ENCODE results near the gene CCDC88C.

Gene CCDC88C

DNA sequence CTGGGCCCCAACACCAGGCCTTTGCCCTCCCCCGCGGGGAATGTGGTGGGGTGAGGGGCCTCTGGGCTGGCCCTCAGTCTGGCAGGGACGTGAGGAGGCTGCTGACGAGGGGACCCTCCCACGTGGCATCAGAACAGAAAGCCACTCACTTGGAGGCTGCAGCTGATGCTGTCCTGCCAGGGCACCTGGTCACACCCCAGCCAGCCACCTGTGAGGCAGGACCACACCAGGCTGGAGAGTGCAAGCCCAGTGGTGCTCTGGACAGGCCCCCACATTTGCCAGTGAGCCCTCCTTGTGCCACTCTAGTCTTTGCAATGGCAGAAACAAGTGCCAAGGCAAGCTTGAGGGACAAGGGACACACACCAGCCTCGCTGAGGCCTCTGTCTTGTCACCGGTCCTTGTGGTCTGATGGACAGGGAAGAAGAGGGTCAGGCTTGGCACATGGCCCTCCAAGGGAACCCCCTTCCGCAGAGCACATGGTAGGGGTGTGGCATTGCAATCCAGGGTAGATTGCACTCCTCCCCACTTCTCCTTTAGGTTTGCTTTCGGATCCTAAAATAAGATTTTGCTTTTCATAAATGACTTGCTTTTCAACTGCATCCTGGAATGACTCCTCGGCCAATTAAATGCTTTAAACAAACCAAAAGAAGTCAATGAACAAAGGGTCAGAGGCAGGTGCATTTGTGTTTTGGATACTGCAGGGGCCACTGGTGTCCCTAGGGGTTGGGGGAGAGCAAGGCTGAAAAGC, 53.7 kb downstream of the CCDC88C start:
- no peak for DNase-seq

DNA sequence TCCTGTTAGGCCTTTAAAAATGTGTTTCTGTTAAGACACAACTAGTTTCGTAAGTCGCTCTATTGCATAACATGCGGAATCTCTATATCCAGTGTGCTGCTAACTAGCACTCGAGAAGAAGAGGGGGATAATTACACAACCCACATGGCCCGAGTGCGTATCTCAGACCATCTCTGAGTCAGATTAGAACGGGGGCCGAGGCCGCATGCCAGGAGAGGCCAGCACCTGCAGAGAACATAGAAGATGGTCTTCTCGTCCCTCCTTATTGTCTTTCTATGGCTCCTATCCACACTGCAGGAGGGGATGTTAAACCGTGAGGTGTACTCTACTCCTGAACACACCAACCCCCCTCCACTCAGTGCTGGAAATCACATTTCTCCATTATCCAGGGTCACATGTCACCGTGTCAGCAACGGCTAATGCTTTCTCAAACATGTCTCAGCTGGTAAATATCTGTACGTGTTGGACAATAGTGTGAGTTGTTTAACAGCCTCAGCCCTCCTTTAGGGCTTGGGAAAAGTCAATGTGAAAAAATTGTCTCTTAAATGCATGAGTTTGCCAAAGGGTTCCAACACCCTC, 56.3 kb downstream of the CCDC88C start:
- no peak for DNase-seq

DNA sequence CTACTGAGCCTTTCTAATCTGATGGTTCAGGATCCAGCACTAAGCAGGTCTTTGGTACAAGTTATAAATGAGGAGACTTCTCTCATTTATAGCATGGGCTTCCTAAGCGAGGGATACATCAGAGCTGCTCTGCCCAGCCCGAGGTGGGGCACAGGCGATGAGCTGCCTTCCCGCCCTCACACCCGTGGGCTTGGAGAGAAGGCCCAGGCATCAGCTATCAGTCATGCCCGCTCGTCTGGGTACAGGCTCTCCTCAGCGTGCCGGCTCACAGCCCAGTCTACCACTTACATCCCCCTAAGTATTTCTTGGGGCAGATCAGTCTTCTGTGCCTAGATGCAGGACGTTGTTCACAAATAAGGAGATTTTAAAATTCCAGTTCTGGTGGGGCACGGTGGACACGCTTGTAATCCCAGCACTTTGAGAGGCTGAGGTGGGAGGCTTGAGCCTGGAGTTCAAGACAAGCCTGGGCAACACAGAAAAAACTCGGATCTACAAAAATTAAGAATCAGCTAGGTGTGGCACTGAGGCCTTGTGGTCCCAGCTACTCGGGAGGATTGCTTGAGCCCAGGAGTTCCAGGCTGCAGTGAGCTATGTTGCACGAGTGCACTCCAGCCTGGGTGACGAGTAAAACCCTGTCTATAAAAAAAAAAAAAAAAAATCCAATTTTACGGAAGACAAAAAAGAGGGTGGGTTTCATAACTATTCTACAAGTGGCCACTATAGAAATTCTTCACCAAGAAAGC, 57.0 kb downstream of the CCDC88C start:
- DNase-seq = no peak

DNA sequence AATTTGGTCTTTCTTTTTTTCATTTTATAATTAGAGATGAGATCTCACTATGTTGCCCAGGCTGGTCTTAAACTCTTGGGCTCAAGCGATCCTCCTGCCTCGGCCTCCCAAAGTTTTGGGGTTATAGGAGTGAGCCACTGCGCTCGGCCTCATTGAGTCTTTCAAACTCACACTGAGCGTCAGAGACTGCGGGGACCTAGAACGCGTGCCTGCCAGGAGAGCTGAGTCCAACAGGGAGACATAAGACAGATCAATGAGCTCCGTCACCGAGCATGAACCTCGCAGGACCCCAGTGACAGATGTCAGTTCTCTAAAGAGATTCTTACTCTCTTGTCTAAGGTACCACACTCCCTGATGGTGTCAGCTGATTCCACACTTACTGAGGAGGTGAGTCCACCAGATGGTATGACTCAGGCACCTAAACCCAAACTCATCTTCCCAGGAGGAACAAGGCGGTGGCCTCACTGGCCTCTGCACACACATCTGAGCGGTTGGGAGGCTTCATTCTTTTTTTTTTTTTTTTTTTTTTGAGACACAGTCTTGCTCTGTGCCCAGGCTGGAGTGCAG, 58.9 kb downstream of the CCDC88C start:
- no peak for DNase-seq

DNA sequence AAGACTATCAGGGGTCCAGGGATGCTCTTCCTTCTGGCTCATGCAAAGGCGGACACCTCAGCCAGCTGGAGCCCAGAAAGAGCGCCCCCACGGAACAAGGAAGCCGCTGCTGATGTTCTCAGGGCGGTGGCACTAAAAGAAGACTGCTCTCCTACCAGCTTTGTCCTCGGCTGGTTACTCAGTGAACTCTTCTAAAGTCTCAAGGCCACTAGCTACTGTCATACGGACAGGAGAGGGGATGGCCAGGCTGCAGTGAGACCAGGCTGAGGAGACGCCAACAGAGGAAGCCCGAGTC, 59.6 kb downstream of the CCDC88C start:
- no peak for DNase-seq

DNA sequence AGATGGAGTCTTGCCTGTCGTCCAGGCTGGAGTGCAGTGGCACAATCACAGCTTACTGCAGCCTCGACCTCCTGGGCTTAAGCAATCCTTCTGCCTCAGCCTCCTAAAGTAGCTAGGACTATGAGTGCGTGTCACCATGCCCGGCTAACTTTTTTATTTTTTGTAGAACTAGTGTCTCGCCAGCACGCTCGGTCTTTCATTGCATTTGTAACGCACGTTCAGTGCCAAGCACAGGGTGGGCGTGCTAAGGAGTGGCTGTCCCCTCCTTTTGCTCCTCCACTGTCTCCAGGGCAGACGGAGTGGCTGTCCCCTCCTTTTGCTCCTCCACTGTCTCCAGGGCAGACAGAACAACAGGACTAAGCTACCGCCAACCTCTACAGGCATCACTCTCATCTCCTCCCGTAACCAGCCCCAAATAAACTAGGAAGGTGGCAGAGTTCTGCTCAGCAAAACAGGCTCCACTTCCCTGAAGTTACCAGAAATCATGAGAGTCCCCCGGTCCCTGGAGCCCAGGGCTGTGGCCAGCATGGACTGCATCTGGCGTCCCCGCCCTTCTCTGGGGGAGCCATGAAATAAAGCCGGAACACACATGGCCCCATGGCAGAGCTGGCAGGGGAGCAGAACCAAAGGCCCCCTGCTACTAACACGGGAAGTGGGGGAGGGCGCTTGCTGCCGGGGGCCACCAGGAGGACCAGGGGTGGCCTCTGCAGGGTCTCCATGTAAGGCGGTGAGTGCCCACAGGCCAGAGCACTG, 60.2 kb downstream of the CCDC88C start:
- DNase-seq = no peak

DNA sequence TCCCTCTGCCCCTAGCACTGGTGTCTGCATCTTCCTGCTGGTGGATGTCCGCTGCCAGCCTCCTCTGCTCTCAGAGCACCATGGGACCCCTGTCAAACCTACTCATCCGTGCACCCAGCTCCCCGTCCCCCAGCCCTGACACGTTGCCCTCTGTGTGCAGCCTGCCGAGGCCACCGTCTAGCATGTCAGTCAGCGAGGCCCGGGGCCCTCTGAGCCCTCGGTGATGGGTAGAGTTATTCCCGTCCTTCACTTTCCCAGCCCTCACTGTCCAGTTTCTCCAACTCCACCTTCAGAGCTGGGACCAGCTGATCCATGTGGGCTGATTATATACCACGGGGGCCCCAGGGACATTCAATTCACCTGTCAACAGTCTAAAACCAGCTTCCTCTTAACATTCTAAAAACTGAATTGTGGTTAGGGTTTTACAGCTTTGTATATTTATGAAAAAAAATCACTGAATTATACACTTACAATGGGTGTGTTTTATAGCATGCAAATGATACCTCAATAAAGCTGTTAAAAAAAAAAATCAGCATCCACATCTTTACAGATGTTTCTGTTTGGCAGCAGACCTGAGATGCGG, 61.3 kb downstream of the CCDC88C start:
- no peak for DNase-seq

DNA sequence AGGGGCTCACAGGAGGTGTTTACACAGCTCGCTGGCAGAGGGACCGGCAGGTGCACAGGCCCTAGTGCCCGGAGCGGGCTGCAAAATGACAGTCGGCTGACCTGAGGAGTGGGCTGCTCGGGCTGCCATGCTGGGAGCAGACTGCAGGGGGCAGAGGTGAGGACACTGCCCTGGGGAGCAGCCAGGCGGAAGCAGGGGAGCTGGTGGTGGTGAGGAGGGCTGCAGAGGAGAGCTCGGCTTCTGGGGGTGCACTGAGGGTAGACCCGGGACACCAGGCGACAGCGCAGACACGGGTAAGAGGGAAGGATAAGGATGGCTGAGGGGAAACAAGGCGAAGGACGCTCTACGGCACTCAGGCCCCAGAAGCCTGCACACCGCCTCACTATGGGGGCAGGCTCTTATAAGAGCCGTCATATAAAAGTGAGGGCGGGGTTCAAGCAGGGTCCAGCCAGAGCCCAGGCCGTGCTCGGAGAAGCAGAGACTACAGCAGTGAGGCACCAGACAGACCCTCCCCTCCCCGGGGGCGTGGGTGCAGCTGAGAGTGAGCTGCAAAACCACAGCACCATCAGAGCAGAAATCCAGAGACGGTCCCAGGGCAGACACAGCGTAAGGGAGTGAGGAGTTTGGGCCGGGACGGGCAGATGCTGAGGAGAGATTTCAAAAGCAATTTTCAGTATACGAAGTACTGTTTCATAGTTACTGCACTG, 62.5 kb downstream of the CCDC88C start:
- DNase-seq = no peak

DNA sequence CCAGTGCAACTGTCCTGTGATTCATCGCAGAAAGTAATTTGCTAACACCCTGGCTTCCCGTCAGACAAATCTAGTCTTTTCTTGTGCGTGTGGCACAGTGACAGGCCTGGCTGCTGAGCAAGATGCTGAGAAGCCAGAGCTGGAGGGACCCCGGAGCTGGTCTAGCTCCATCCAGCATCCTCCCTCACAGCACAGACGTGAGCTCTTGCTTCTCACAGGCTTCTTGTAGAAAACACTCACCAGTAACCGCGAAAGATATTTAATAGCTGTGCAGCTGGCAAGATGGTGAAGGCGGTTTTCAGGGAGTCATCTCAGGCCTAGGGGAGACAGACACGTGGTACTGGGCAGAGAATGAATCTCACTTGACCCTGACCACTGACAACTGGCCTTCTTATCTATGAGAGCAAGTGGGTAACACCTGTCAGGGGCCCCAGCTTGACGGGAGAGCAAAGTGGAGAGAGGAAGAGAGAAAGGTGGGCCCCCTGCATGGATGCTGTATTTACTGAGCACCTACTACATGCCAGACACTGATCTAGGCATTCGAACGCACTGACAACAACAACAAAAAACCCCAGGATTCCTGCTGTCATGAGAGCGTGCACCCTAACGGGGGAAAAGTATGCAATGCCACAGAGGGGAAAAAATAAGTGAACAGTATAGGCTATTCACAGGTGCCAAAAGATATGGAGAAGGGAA, 63.3 kb downstream of the CCDC88C start:
- peak; percentile 85 for DNase-seq

DNA sequence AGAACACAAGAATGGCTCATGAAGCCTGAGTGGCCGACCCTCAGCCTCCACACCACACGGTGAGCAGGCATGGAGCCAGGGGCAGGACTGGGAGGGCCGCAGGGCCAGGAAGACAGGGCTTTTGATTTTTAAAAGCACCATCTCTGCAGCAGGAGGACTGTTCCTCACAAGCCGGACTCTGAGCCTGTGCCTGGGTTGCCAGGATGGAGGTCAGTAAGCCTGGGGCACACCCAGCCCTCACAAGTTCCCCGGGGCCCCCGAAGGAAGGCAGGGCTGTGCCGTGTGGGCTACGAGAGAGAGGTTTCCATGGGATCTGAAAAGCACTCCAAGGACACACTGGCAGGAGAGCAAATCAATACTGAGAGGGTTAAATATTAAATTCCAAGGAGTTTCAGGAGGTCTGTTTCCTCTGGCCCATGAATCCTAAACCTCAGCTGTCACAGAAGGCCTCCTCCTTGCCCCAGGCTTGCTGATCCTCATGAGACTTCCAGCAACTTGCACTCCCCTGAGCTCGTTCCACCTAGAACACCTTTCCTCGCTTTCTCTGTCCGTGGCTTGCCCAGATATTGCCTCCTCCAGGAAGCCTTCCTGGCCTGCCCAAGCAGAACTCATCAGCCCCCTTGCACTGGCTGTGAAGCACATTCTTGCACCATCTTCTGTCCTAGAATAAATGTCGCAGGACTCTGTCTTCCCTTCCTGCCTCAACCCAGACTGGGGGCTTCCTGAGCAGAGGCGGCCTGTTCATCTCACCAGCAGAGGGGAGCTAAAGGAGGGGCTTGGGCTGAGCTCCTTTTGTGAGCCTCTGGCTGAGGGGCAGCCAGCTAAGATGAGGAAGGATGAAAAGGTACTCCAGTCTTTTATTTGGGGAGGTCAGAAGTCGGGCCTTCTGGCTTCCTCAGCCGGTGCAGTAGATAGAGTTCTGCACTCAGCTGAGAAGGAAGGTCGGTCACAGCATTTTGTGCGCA, 64.6 kb downstream of the CCDC88C start:
- DNase-seq = peak; percentile 39

DNA sequence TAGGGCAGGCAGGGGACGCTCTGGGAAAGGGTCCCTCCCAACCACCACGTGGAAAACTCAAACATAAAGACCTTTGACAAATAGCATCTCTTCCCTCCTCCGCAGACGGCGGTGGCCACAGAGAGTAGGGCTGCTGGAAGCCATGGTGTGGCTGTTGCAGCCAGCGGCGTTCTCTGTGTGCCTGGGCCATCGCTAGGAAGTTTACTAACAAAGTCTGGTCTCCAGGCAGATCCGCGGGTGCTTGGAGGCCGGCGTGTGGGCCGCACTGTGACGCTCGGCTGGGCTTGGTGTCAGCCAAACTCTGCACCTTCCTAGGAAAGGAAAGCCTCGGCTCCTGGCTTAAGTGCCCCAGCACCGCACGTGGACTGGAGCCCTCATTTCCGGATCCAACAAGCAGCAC, 65.6 kb downstream of the CCDC88C start:
- DNase-seq = peak; percentile 82

DNA sequence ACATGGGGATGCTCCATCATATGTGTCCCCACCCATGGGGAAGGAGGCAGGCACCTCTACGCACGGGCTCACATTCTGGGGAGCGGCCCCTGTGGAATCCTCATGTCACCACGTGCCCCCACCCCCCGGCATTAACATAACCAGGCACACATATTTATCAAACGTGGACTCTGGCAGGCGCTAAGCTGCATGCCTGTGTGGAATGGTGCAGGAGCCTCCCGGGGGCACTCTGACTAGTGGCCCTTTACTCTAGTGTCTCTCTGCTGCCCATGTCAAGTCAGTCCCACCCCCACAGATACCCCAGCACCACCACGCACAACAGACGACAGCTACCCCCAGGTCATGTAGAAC, 66.1 kb downstream of the CCDC88C start:
- no peak for DNase-seq

DNA sequence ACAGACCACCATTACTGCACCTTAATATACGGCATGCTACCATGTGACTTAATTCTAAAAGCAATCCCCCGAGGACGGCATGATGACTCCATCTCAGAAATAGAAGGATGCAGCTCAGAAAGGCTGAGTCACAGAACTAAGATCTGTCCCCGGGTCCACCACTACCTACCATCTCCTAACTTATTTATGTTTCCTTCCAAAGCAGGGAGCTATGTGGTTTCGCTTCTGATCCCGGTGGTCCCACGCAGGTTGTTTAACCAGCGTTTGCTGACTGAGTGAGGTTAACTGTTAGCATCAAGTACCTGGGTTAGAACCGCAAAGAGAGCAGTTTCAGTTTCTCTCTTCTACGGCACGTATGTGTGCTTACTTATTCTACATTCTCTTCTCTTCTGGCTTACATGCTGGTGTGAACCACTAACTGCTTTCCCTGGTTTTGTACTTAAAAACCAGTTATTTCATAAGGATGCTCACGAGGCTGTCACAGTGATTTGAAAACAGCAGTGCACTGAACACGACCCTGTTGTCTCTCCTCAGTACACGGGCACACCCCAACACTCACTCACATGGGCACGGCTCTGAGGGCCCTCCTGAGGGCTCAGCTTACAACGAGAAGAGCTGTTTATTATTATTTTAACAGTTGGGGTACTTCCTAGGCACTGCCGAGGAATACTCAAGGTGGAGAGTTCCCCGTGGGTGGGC, 66.7 kb downstream of the CCDC88C start:
- no peak for DNase-seq

DNA sequence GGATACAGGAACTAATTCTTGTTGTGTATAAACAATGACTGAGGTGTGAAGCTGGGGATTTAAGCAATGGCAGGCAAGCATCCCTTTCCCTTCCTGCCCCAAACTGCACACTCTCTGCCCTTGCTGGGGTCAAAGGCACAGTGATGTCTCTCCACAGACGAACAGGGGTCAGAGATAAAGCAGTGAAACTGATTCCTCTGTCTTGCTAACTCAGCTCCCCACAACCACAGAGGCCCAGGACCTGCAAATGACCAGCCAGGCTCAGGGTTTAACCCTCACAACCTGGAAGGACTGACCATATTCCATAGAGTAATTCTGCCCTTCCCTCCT, 67.2 kb downstream of the CCDC88C start:
- DNase-seq = no peak

DNA sequence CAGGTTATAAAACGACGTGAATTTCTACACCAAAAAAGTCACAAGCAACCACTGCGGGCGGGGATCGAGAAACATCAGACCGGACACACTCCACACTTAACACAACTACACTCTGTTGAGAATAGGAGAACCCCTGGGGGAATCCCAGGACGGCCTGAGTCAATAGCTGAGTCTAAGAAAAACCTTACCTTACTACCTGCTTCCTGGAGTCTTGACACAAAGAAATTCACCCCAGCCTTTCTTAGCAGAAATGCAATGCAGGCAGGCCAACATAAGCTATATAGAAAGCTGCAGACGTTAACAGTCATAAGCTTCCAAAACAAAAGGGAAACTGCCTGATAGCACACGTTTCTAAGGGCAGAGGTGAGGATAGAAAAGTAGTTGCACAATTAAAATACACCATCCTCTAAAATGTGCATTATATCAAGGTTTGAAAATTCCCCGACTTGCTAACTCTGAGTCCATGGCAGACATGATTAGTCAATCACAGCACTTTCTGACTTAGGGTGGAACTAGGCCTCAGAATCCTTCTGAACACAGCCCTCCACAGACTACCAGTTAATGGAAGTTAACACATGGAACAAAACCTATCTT, 68.0 kb downstream of the CCDC88C start:
- DNase-seq = no peak

DNA sequence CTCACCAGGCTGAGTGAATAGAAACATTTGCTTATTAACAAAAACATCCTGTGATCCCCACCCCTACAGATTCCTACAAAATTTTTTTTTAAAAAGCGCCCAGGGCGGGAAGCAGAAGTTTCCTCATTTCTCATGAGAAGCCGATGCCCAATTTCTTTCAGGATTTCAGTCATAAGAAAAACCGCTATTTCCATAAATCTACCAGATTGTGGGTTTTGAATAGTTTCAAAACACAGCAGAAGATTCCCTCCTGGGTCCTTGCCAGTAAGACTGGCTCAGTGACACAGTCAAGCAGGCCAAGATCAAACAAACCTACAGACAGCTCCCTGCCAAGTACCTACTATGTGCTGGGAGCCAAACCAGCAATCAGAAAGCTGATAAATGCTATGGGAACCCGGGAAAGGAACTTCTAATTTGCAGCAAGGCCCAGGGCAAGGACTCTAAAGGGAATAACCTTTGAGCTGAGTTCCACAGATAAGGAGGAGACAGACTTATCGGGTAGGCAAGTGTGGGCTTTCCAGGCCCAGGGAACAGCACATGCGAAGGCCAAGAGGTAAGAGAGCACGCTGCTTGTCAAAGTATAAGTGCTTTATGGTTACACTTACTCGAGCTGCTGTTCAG, 68.7 kb downstream of the CCDC88C start:
- peak; percentile 42 for DNase-seq

DNA sequence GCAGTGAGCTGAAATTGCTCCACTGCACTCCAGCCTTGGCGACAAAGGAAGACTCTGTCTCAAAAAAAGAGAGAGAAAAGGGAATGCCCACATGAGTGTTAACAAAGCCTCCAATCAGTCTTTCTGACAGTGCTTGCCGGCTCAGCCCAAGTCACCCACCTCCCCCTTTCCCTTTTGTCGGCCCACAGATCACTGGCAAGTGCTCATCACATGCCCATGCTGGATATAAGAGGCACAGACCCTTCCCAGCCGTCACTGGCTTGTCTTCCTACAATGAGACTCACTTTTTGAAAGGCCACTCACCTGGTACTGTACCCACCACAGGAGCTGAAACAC, 70.8 kb downstream of the CCDC88C start:
- no peak for DNase-seq

DNA sequence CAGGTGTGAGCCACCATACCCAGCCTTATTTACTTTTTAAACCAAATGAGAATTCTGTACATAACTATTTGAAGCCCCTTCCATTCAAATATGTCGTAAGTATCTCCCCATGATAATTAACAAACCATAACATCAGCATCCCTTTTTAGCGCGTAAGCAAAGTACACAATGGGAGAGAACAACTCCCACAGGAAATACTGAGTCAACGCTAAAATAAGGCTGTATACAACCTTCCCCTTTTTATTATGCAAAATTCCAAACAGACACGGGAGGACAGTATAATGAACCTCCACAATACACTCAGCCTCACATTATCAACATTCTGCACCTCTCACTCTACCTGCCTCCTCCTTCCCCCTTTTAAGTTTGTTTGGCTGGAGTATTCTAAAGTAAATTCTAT, 73.5 kb downstream of the CCDC88C start:
- no peak for DNase-seq

DNA sequence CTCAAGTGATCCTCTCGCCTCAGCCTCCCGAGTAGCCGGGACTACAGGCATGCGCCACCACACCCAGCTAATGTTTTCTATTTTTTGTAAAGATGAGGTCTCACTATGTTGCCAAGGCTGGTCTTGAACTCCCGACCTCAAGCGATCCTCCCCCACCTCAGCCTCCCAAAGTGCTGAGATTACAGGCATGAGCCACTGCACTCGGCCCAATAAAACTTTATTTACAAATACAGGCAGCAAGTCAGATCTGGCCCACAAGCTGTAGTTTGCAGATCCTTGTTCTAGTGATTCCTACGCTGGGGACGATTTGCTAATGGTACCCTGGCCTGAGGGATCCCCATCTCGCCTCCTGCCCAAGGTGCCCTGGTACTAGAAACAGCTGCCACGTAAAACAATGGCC, 74.6 kb downstream of the CCDC88C start:
- DNase-seq = no peak
